Activated CD4-positive, alpha-beta T cell treated with anti-CD3 and anti-CD28 coated beads for 36 hours (primary cell): Measurements from ENCODE around the gene SPATA31D1. TPM values are rescaled to one million over a fixed set of nuclear protein-coding genes. Genes with fewer than 3 reads are reported as not detected.

ENCODE experiments used
- ATAC-seq: fragments of 200-7000 bp; cut with Tn5 transposase; one replicate; pipeline ENCODE4 v1.10.0; 2021; ENCODE audit warnings: mild to moderate bottlenecking, moderate library complexity
- CTCF ChIA-PET: fragments of 350-600 bp; sonication (Branson Sonifier 250); formaldehyde crosslinking; loops from one replicate; lab custom pipeline; 2021; ENCODE audit warnings: antibody characterized with exemption; lab: Charles Lee
- POLR2A ChIA-PET: fragments of 350-600 bp; sonication (Branson Sonifier 250); formaldehyde crosslinking; loops from one replicate; lab custom pipeline; 2021; ENCODE audit warnings: antibody characterized with exemption, inconsistent platforms; lab: Charles Lee
- DNase-seq: peaks from one replicate; pipeline ENCODE4 v3.0.0-alpha.2; 2020
- H3K27ac Mint-ChIP-seq: one replicate; pipeline ENCODE4 v1.8.0; 2021; ENCODE audit warnings: mixed read lengths
- H3K27me3 Mint-ChIP-seq: one replicate; pipeline ENCODE4 v1.8.0; 2021; ENCODE audit warnings: mixed read lengths
- H3K36me3 Mint-ChIP-seq: one replicate; pipeline ENCODE4 v1.8.0; 2021; ENCODE audit warnings: low read depth, mixed read lengths
- H3K4me1 Mint-ChIP-seq: one replicate; pipeline ENCODE4 v1.8.0; 2021; ENCODE audit warnings: mixed read lengths
- H3K4me3 Mint-ChIP-seq: one replicate; pipeline ENCODE4 v1.8.0; 2021; ENCODE audit warnings: mild to moderate bottlenecking, moderate library complexity, mixed read lengths
- H3K9me3 Mint-ChIP-seq: one replicate; pipeline ENCODE4 v1.8.0; 2021; ENCODE audit warnings: low read depth, mixed read lengths
- intact Hi-C, 2 experiments: fragments of 100-400 bp; cut with DNase I in 1 of 2; cut with micrococcal nuclease in 1 of 2; formaldehyde crosslinking; loops; one replicate each; pipeline versions ENCODE4 v1.14.2 to v1.15.1; 2022 to 2024; cut with DNase I, micrococcal nuclease
- total RNA-seq, 2 experiments: library from RNA; stranded (reverse); gene quantifications; one replicate each; pipeline ENCODE4 v1.2.3, GENCODE V29; 2021

Gene SPATA31D1
- total RNA-seq, 2 experiments from 2014 or later: not detected

- ATAC-seq: no peak
- intact Hi-C loops: no loop called here
- CTCF ChIA-PET: no interaction called here
- no peaks in the 10 kb centered on the region for H3K27me3 Mint-ChIP-seq
- no peaks in the 10 kb centered on the region for H3K36me3 Mint-ChIP-seq
- no peaks in the 10 kb centered on the region for H3K4me1 Mint-ChIP-seq
- H3K4me3 Mint-ChIP-seq: no peak overlapping the region
- H3K9me3 Mint-ChIP-seq: peaks cover 2% of the 10 kb centered on the region
- POLR2A ChIA-PET: no interaction called here
- no peak overlapping the region for H3K27ac Mint-ChIP-seq
- no peak for DNase-seq
These were observed 36.3 kb downstream of the SPATA31D1 start for GRCh38 chr9:82024908-82025307.

GRCh38 chr9:82031538-82032280, 43.1 kb downstream of the SPATA31D1 start:
- ATAC-seq: no peak
- no peak overlapping the region for H3K27ac Mint-ChIP-seq

GRCh38 chr9:82034956-82035731, 46.6 kb downstream of the SPATA31D1 start:
- CTCF ChIA-PET: no interaction called here

More at GRCh38 chr9:82031538-82032280, 43.1 kb downstream of the SPATA31D1 start:
- Mint-ChIP-seq H3K9me3 (peaks cover 2% of the 10 kb centered on the region), H3K4me1 (no peaks in the 10 kb centered on the region), H3K4me3 (no peak overlapping the region), H3K27me3 (no peaks in the 10 kb centered on the region), H3K36me3 (no peaks in the 10 kb centered on the region)
- ChIA-PET POLR2A (no interaction called here), CTCF (interaction anchor here (0.6 kb wide), 1 partner anchor 15 kb away, joined by 3 read pairs; no protein-coding TSS in a partner anchor)
- DNase-seq: no peak
- intact Hi-C loops: no loop called here

GRCh38 chr9:82036086-82036485, 47.5 kb downstream of the SPATA31D1 start:
- ChIA-PET CTCF (no interaction called here), POLR2A (no interaction called here)
- ATAC-seq (no peak), DNase-seq (no peak)
- no peaks in the 10 kb centered on the region for H3K36me3 Mint-ChIP-seq
- H3K27me3 Mint-ChIP-seq: no peaks in the 10 kb centered on the region
- intact Hi-C loops: no loop called here
- no peaks in the 10 kb centered on the region for H3K4me1 Mint-ChIP-seq
- no peak overlapping the region for H3K4me3 Mint-ChIP-seq
- H3K27ac Mint-ChIP-seq: no peak overlapping the region
- H3K9me3 Mint-ChIP-seq: no peaks in the 10 kb centered on the region

More at GRCh38 chr9:82034956-82035731, 46.6 kb downstream of the SPATA31D1 start:
- Mint-ChIP-seq H3K36me3 (no peaks in the 10 kb centered on the region), H3K4me1 (no peaks in the 10 kb centered on the region), H3K27me3 (no peaks in the 10 kb centered on the region), H3K4me3 (no peak overlapping the region), H3K27ac (no peak overlapping the region), H3K9me3 (no peaks in the 10 kb centered on the region)
- POLR2A ChIA-PET: no interaction called here
- DNase-seq: no peak
- intact Hi-C loops: no loop called here
- no peak for ATAC-seq

- POLR2A ChIA-PET: no interaction called here
These were observed 48.6 kb downstream of the SPATA31D1 start for GRCh38 chr9:82037126-82037525.

GRCh38 chr9:82038897-82039296, 50.3 kb downstream of the SPATA31D1 start:
- Mint-ChIP-seq H3K4me3 (no peak overlapping the region), H3K27ac (no peak overlapping the region), H3K27me3 (no peaks in the 10 kb centered on the region), H3K36me3 (no peaks in the 10 kb centered on the region), H3K9me3 (no peaks in the 10 kb centered on the region), H3K4me1 (no peaks in the 10 kb centered on the region)
- intact Hi-C loops: no loop called here
- DNase-seq (no peak), ATAC-seq (no peak)
- CTCF ChIA-PET: no interaction called here
- POLR2A ChIA-PET: no interaction called here

More at GRCh38 chr9:82037126-82037525, 48.6 kb downstream of the SPATA31D1 start:
- H3K27me3 Mint-ChIP-seq: no peaks in the 10 kb centered on the region
- CTCF ChIA-PET: no interaction called here
- intact Hi-C loops: no loop called here
- H3K36me3 Mint-ChIP-seq: no peaks in the 10 kb centered on the region
- no peak overlapping the region for H3K4me3 Mint-ChIP-seq
- ATAC-seq: no peak
- H3K4me1 Mint-ChIP-seq: no peaks in the 10 kb centered on the region
- H3K27ac Mint-ChIP-seq: no peak overlapping the region
- no peak for DNase-seq
- no peaks in the 10 kb centered on the region for H3K9me3 Mint-ChIP-seq

Other genes with a start within 250 kb of the SPATA31D1 start
- not detected for gene SPATA31D4, start 60.3 kb upstream of the SPATA31D1 start, total RNA-seq
- gene SPATA31D3, start 45.3 kb upstream of the SPATA31D1 start, total RNA-seq: not detected